ENCODE data around the gene IGSF21. TPM values are rescaled to one million over a fixed set of nuclear protein-coding genes. Genes with fewer than 3 reads are reported as not detected.

Gene IGSF21
- total RNA-seq, 2 donors from 2014 or later = 4.6 to 8.5 TPM

GRCh38 chr1:18101508-18101907, 6.1 kb upstream of the IGSF21 start:
- Histone ChIP-seq H3K36me3 (no peaks in the 10 kb centered on the region), H3K27ac (no peak overlapping the region), H3K4me3 (no peak overlapping the region), H3K4me1 (replicated peaks) (no peaks in the 10 kb centered on the region), H3K27me3 (replicated peaks; ENCODE audit: insufficient read depth) (peaks cover 7% of the 10 kb centered on the region), H3K9me3 (no peaks in the 10 kb centered on the region)
- intact Hi-C loops (cut with DNase I) = loop anchor here (10.0 kb wide), 2 partner anchors 437 to 607 kb away; no protein-coding TSS in a partner anchor
- WGBS = 80% methylated on average over 2 of the region's 2 CpGs
- TF ChIP-seq CTCF (IDR thresholded peaks at IDR 0.05) (no peak), POLR2A (IDR thresholded peaks at IDR 0.05) (no peak), POLR2AphosphoS5 (IDR thresholded peaks at IDR 0.05) (no peak)
- no peak for DNase-seq (ENCODE audit: low spot score)

DNA sequence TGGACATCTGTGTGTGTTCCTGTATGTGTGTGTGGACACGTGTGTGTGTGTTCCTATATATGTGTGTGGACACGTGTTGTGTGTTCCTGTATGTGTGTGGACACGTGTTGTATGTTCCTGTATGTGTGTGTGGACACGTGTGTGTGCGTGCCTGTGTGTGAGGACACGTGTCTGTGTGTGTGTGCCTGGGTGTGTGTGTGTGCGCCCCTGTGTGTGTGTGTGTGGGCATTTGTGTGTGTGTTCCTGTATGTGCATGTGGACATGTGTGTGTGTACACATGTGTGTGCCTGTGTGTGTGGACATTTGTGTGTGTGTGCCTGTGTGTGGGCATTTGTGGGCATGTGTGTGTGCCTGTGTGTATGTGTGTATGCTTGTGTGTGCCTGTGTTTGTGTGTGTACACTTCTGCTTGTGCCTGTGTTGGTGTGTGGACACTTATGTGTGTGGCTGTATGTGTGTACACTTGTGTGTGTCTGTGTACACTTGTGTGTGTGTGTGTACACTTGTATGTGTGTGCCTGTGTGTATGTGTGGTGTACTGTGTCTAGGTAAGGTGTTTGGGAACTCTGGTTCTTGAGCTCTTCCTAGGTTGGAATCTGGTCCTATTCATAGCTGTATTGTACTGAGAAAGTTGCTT, 3.7 kb upstream of the IGSF21 start:
- H3K36me3 ChIP-seq = no peaks in the 10 kb centered on the region
- intact Hi-C loops (cut with DNase I) = loop anchor here (10.0 kb wide), 2 partner anchors 439 to 609 kb away; no protein-coding TSS in a partner anchor
- 89% methylated on average over 7 of the region's 7 CpGs for WGBS
- no peak for DNase-seq (ENCODE audit: low spot score)
- peaks cover 10% of the 10 kb centered on the region for H3K27me3 ChIP-seq (replicated peaks; ENCODE audit: insufficient read depth)
- no peak overlapping the region for H3K27ac ChIP-seq
- no peak overlapping the region for H3K4me3 ChIP-seq
- H3K9me3 ChIP-seq = no peaks in the 10 kb centered on the region
- no peaks in the 10 kb centered on the region for H3K4me1 ChIP-seq (replicated peaks)
- TF ChIP-seq POLR2A (IDR thresholded peaks at IDR 0.05) (no peak), POLR2AphosphoS5 (IDR thresholded peaks at IDR 0.05) (no peak), CTCF (IDR thresholded peaks at IDR 0.05) (no peak)

- Histone ChIP-seq H3K36me3 (no peaks in the 10 kb centered on the region), H3K4me1 (replicated peaks) (peaks cover 7% of the 10 kb centered on the region), H3K27me3 (replicated peaks; ENCODE audit: insufficient read depth) (peaks cover 14% of the 10 kb centered on the region), H3K27ac (no peak overlapping the region), H3K9me3 (no peaks in the 10 kb centered on the region), H3K4me3 (no peak overlapping the region)
- no peak for DNase-seq (ENCODE audit: low spot score)
- no peak for TF ChIP-seq CTCF (IDR thresholded peaks at IDR 0.05)
- TF ChIP-seq POLR2AphosphoS5 (IDR thresholded peaks at IDR 0.05) = no peak
- TF ChIP-seq POLR2A (IDR thresholded peaks at IDR 0.05) = no peak
- 51% methylated on average over 9 of the region's 9 CpGs for WGBS
- intact Hi-C loops (cut with DNase I) = loop anchor here (10.0 kb wide), 2 partner anchors 440 to 610 kb away; no protein-coding TSS in a partner anchor
These were observed 3.0 kb upstream of the IGSF21 start for GRCh38 chr1:18104546-18105100.

GRCh38 chr1:18105196-18105595, 2.4 kb upstream of the IGSF21 start:
- Histone ChIP-seq H3K9me3 (no peaks in the 10 kb centered on the region), H3K36me3 (no peaks in the 10 kb centered on the region), H3K27ac (no peak overlapping the region), H3K4me1 (replicated peaks) (peaks cover 9% of the 10 kb centered on the region), H3K27me3 (replicated peaks; ENCODE audit: insufficient read depth) (peaks cover 16% of the 10 kb centered on the region), H3K4me3 (no peak overlapping the region)
- intact Hi-C loops (cut with DNase I) = loop anchor here (10.0 kb wide), 2 partner anchors 440 to 610 kb away; no protein-coding TSS in a partner anchor
- TF ChIP-seq POLR2A (IDR thresholded peaks at IDR 0.05) (no peak), CTCF (IDR thresholded peaks at IDR 0.05) (no peak), POLR2AphosphoS5 (IDR thresholded peaks at IDR 0.05) (no peak)
- 95% methylated on average over 4 of the region's 4 CpGs for WGBS
- DNase-seq (ENCODE audit: low spot score) = no peak

All from prostate gland (tissue), 2 donors.